ENCODE data around the gene ACSBG1.

DNA sequence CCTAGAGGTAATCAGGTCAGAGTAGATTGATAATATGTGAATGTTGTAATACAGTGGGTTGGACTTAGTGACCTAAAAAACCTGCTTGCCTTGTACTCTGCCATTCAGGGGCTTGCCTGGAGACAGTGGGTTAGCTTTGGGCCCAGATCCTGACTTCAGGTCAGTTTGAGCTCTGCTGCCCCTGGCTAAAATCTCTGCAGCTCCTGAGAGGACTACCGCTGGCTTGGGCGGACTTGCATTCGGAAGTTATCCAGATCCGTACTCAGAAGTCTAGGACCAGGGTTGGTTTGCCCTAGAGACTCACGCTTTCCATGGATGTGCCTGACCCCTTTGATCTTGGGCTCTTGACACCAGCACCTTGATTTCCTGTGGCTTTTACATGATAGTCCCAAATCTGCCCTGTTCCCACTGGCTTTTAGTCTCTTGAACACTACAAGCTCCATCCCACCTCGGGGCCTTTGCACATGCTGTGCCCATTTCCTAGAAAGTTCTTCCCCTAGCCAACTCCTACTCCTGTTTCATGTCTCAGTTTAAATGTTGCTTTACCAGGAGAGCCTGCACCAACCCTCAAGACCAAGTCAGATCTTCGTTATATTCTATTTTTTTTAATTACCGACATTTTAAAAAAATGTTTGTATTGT is 5.9 kb downstream of the ACSBG1 start:
- TF ChIP-seq POLR2A (IDR thresholded peaks at IDR 0.05): no peak
- no peak for TF ChIP-seq EP300 (IDR thresholded peaks at IDR 0.05)
- no peak for TF ChIP-seq CTCF (IDR thresholded peaks at IDR 0.05)

Data from tibial nerve (tissue), 4 donors.